Measurements from ENCODE around the gene SPEN.
"Not testable (repeated sequence)": the region's sequence is repeated elsewhere in the genome, so short reads cannot be mapped to it uniquely, and the experiment has no call there.

- TF ChIP-seq CTCF, POLR2A (IDR thresholded peaks at IDR 0.05): not testable (repeated sequence)
Measured at GRCh38 chr1:15846056-15846455, 1.5 kb upstream of the SPEN start.

Data from lower leg skin (tissue), 3 donors.